GM10248 (cell line): ENCODE measurements around the gene OR8A1.

Experiments used
- CTCF ChIA-PET: fragments of 300-600 bp; sonication (Branson Sonifier 250); formaldehyde crosslinking; extraction: SDS; loops from one replicate; lab custom pipeline; 2021; ENCODE audit warnings: antibody characterized with exemption; lab: Yijun Ruan, JAX
- POLR2A ChIA-PET: fragments of 350-650 bp; sonication (Branson Sonifier 250); formaldehyde crosslinking; extraction: SDS; loops from one replicate; lab custom pipeline; 2020; ENCODE audit warnings: antibody characterized with exemption; lab: Yijun Ruan, JAX
- DNase-seq: peaks from one replicate; pipeline ENCODE4 v3.0.0; 2012; ENCODE audit errors: extremely low spot score
- CTCF ChIP-seq: IDR thresholded peaks from 2 replicates; pipeline ENCODE4 v1.5.1; 2012; ENCODE audit warnings: mild to moderate bottlenecking, low read depth; ENCODE audit errors: extremely low read depth, missing control alignments, control extremely low read depth

The OR8A1 gene

GRCh38 chr11:124538019-124538418 lies 31.8 kb upstream of the OR8A1 start:
- no peak for TF ChIP-seq CTCF
- POLR2A ChIA-PET: no interaction called here
- no peak for DNase-seq
- CTCF ChIA-PET: interaction anchor here (0.8 kb wide), 1 partner anchor 13 kb away, joined by 3 read pairs; no protein-coding TSS in a partner anchor

GRCh38 chr11:124541204-124541603 lies 28.6 kb upstream of the OR8A1 start:
- ChIA-PET POLR2A (no interaction called here), CTCF (no interaction called here)
- DNase-seq: no peak
- TF ChIP-seq CTCF: no peak

GRCh38 chr11:124543145-124543544 lies 26.7 kb upstream of the OR8A1 start:
- TF ChIP-seq CTCF: no peak
- DNase-seq: no peak
- CTCF ChIA-PET: no interaction called here
- POLR2A ChIA-PET: no interaction called here

GRCh38 chr11:124543554-124543953 lies 26.2 kb upstream of the OR8A1 start, which contains the start of gene OR8B12:
TSS of gene OR8B12 (minus strand) at chr11:124543654. CDS start at chr11:124543654, 0 bp downstream.
- TF ChIP-seq CTCF: no peak
- POLR2A ChIA-PET: no interaction called here
- CTCF ChIA-PET: interaction anchor here (1.2 kb wide), 1 partner anchor 33 kb away, joined by 3 read pairs; no protein-coding TSS in a partner anchor
- DNase-seq: no peak

- TF ChIP-seq CTCF: no peak
- no peak for DNase-seq
- POLR2A ChIA-PET: no interaction called here
- CTCF ChIA-PET: interaction anchor here (0.7 to 1.6 kb wide), 2 partner anchors 13 to 17 kb away, joined by 3 to 4 read pairs; no protein-coding TSS in a partner anchor
Measured at GRCh38 chr11:124551189-124551588, 18.6 kb upstream of the OR8A1 start.

GRCh38 chr11:124551987-124552386 lies 17.8 kb upstream of the OR8A1 start:
- TF ChIP-seq CTCF: no peak
- ChIA-PET POLR2A (no interaction called here), CTCF (interaction anchor here (0.6 to 1.6 kb wide), 2 partner anchors 16 to 76 kb away, joined by 3 to 4 read pairs; no protein-coding TSS in a partner anchor)
- no peak for DNase-seq
